ENCODE data around the gene SCUBE2.

DNA sequence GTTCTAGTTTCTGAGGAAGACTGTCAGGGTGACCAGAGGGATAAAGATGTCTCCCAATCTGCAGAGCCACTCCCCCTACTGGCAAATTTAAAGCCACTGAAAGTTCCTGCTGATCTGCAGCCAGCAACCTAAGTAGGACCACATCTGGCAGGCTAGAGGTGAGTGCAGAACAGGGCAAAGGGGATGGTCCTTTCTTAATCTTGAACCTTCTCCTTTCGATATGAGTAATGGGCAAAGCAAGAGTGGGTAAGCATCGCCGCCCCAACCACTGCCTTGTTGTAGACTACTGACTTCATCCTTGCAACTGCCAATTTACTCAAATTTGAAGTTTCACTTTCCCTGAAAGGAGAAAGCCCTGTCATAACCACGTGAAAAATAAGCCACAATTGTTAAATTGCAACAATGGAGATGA, 30.7 kb downstream of the SCUBE2 start:
- no peak for TF ChIP-seq POLR2A (IDR thresholded peaks at IDR 0.05)
- TF ChIP-seq CTCF (IDR thresholded peaks at IDR 0.05): no peak

Data from testis (tissue), 2 donors.